T-helper 17 cell (primary cell): ENCODE results near the gene SULT4A1. TPM values are rescaled to one million over a fixed set of nuclear protein-coding genes. Genes with fewer than 3 reads are reported as not detected.

Experiments
- ATAC-seq: fragments of 150-1000 bp; cut with Tn5 transposase; 2 replicates; pipeline ENCODE4 v1.10.0; 2021; ENCODE audit warnings: mild to moderate bottlenecking, moderate library complexity
- DNase-seq, 3 donors: peaks; one replicate each; pipeline versions ENCODE4 v3.0.0 to v3.0.0-alpha.2; 2020 to 2021
- H3K9me3 ChIP-seq: one replicate; pipeline ENCODE4 v1.7.0; 2013; ENCODE audit warnings: low read length, mild to moderate bottlenecking; ENCODE audit not compliant: control insufficient read depth, poor library complexity, severe bottlenecking
- H3K27ac Mint-ChIP-seq: one replicate; pipeline ENCODE4 v1.8.0; 2022; ENCODE audit warnings: mild to moderate bottlenecking, moderate library complexity, mixed read lengths
- H3K27me3 Mint-ChIP-seq: one replicate; pipeline ENCODE4 v1.8.0; 2022; ENCODE audit warnings: mixed read lengths
- H3K36me3 Mint-ChIP-seq: one replicate; pipeline ENCODE4 v1.8.0; 2022; ENCODE audit warnings: low read depth, mixed read lengths
- H3K4me1 Mint-ChIP-seq: one replicate; pipeline ENCODE4 v1.8.0; 2022; ENCODE audit warnings: mild to moderate bottlenecking, mixed read lengths
- H3K4me3 Mint-ChIP-seq: one replicate; pipeline ENCODE4 v1.8.0; 2022; ENCODE audit warnings: mild to moderate bottlenecking, moderate library complexity, mixed read lengths
- total RNA-seq, 4 donors: library from RNA in 2 of 4; stranded (reverse) in 2 of 4; gene quantifications; one replicate each; pipeline ENCODE4 v1.2.3 and lab custom pipeline; 2022 to 2026

Gene SULT4A1
- total RNA-seq, 2 donors from 2014 or later, result not detected

DNA sequence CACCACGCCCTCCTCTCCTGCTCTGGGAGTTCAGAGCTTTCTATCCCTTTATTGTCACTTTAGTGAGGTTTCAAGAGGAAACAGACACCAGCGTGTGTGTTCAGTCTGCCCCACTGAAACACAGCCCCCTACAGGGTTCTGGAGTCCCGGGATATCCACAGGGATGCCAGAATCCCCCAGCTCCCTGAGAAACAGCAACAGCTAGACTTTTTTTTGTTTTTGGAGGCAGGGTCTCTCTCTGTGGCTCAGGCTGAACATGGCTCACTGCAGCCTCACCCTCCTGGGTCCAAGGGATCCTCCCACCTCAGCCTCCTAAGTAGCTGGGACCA is 10.4 kb downstream of the SULT4A1 start:
- no peaks in the 10 kb centered on the region for H3K4me1 Mint-ChIP-seq
- no peak for DNase-seq
- no peak overlapping the region for H3K4me3 Mint-ChIP-seq
- no peaks in the 10 kb centered on the region for H3K9me3 ChIP-seq
- H3K36me3 Mint-ChIP-seq, result peaks cover 6% of the 10 kb centered on the region
- ATAC-seq, result no peak
- H3K27ac Mint-ChIP-seq, result no peak overlapping the region
- peaks cover 56% of the 10 kb centered on the region for H3K27me3 Mint-ChIP-seq

DNA sequence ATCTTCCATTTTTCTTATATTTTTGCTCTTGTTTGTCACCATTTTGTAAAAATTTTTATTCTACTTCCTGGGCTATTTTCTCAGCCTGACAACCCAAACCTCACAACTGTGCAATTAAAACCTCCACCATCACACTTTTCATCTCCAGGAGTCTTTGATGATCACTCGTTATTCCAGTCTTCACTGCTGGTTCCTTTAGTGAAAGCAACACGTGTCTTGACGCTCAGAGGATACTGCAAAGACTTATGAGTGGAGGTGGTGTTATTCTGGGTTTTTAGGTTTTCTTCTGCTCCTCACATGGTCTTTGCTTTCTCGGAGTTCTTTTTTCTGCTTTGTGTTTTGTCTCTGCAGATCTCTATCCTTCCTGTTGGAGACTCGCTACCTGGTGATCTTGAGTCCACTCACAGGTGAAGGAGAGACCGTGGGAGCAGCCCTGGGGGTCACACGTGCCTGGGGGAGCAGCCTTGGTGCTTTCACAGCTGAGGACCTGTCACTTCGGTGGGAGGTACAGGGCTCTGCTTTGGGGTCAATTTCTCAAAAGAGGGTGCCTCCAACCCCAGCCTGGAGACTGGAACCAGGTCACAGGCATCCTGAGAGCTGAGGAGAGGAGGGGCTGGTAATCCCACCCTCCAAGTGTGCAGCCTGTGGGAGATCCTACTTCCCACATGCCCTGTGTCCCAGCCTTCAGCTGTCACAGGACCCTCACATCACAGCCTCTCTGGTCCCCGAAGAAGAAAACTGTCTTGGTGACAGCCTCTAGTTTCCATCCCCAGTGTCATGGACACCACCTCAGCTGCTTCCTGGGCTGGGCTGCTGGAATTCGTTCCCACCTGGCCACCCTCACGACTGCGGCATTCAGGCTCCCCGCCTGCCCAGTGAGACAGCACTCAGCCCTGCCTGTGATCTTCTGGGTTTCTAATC is 11.0 kb downstream of the SULT4A1 start:
- Mint-ChIP-seq H3K4me1 (no peaks in the 10 kb centered on the region), H3K27me3 (peaks cover 60% of the 10 kb centered on the region), H3K36me3 (peaks cover 6% of the 10 kb centered on the region), H3K4me3 (no peak overlapping the region), H3K27ac (no peak overlapping the region)
- DNase-seq (no peak), ATAC-seq (no peak)
- H3K9me3 ChIP-seq, result no peaks in the 10 kb centered on the region

DNA sequence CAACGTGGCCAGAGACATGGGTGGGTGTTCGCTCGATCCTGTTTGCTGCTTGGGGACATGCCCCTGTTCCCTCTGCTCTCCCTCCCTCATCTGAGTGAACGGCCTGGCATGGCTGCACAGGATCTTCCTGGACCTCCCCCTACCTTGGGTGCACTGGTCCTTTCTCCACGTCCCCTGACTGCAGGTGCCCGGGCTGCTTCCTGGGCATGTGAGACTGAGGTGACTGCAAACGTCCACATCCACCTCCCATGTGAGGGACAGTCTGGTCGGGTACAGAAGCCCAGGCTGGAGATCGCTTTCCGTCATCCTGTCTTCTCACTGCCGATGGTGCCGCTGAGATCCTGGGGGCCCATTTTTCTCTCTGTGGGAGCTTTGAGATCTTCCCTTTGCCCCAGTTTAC is 11.8 kb downstream of the SULT4A1 start:
- Mint-ChIP-seq H3K36me3 (peaks cover 7% of the 10 kb centered on the region), H3K27me3 (peaks cover 63% of the 10 kb centered on the region)
- no peak for DNase-seq

DNA sequence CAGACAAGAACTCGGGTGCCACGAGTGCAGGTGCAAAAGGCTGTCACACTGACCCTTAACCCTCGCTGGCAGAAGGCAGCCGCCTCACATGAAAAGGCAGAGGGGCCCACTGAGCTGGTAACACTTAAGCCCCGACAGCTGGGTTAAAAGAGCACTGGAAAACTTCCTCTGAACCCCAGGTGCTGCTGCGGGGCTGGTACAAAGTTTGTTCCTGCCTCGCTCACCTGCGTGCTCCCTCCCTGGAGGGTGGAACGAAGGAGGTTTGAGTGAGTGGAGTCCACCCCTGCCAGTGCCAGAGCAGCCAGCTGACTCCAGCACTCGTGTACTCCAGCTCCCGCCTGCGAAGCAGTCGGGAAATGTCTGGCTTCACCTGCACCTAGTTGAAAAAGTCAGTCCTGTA is 12.6 kb downstream of the SULT4A1 start:
- Mint-ChIP-seq H3K36me3 (peaks cover 8% of the 10 kb centered on the region), H3K4me3 (no peak overlapping the region), H3K4me1 (no peaks in the 10 kb centered on the region), H3K27ac (no peak overlapping the region), H3K27me3 (peaks cover 69% of the 10 kb centered on the region)
- ATAC-seq, result no peak
- DNase-seq, result no peak
- no peaks in the 10 kb centered on the region for H3K9me3 ChIP-seq

More for the DNA sequence above, 11.8 kb downstream of the SULT4A1 start:
- no peak overlapping the region for H3K4me3 Mint-ChIP-seq
- ATAC-seq, result no peak
- no peaks in the 10 kb centered on the region for H3K9me3 ChIP-seq
- H3K27ac Mint-ChIP-seq, result no peak overlapping the region
- H3K4me1 Mint-ChIP-seq, result no peaks in the 10 kb centered on the region

DNA sequence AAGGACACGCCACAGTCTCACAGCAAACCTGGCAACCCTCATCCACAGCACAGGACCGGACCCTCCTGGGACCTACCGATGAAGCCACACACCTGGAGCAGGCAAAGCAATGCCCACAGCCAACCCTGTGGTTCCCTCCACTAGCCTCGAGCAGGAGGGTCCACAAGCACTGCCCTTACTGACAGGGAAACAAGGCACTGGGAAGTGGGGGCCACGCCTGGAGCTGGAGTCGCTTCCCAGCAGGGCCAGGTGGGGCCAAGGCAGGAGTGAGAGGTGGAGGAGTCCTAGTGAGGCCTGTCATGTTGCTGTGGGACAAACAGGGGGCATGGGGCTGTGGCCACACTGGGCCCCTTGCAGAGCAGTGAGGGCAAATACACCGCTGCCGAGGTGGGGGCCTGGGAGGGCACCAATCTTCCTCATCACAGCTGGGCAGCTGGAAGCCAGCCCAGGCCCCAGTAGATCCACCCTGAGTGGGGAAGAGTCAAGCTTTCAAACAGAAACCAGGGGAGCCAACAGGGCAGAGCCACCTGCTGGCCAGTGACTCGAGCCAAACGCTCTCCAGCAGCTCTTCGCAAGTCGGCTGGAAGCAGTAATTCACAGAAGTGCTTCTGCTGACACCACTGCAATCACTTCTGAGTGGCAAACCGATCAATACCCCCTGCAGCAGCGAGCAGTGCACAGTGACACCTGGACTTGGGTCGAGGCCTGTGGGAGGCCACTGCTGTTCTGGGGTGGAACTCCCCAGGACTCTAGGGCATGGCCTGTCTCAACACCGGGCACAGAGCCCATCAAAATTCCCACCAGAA is 13.7 kb downstream of the SULT4A1 start:
- H3K27ac Mint-ChIP-seq, result no peak overlapping the region
- no peak for DNase-seq
- H3K4me1 Mint-ChIP-seq, result no peaks in the 10 kb centered on the region
- no peaks in the 10 kb centered on the region for H3K9me3 ChIP-seq
- H3K36me3 Mint-ChIP-seq, result peaks cover 8% of the 10 kb centered on the region
- no peak overlapping the region for H3K4me3 Mint-ChIP-seq
- no peak for ATAC-seq
- peaks cover 75% of the 10 kb centered on the region for H3K27me3 Mint-ChIP-seq

DNA sequence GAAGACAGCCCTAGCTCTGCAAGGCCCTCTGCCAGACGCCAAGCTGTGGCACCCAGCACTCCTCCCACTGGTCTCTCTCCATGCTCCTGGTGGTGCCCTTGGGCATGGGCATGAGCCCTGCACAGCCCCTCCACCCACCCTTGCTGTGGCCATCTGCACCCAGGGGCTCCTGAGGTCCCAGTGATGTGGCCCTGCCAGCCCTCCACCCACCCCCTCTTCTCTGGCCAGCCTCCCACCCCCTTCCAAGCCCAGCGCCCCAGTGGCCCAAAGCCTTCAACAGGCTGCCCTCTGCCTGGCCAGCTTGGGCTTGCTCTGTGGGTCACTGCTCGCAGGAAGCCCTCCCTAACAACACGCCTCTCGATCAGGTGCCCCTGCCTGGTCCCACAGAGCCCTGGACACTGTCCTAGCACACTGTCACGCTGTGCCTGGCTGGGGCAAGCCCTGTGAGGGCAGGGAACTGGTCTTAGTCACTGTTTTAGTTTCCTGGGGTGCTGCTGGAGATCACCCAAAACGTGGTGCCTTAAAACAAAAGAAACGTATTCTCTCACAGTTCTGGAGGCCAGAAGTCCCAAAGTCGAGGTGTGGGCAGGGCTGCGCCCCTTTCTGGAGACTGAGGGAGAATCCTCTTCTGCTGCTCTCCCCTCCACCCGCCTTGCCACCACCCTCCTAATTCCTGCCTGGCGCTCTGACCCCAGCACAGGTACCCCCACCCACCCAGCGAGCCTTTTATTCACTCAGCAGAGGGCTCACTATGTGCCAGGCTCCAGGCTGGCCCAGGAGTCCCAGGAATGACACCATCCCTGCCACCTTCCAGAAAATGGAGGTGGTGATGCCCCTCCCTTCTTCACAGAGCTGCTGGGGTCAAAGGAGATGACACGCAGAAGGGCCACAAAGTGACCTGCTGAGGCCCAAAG is 14.7 kb downstream of the SULT4A1 start:
- no peak overlapping the region for H3K4me3 Mint-ChIP-seq
- H3K4me1 Mint-ChIP-seq, result no peaks in the 10 kb centered on the region
- no peak overlapping the region for H3K27ac Mint-ChIP-seq
- peaks cover 5% of the 10 kb centered on the region for H3K36me3 Mint-ChIP-seq
- no peaks in the 10 kb centered on the region for H3K9me3 ChIP-seq
- no peak for DNase-seq
- peaks cover 69% of the 10 kb centered on the region for H3K27me3 Mint-ChIP-seq
- ATAC-seq, result no peak

DNA sequence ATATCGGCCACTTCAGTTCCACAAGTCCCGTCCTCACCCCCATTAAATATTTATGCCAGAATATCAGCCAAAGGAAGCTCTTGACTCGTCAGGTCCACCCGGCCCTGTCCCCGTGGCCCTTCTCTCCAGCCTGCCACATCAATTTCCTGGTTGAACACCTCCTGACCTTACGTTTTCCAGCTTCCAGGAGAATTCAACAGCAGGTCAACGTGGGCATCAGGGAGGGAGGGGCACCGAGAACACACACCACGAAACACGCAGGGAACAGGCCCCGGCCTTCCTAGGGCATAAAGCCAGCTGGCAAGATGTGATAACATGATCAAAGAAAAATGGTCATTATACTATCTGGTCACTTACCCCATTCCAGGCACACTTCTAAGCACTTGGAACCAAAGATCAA is 15.3 kb downstream of the SULT4A1 start:
- Mint-ChIP-seq H3K27me3 (peaks cover 64% of the 10 kb centered on the region), H3K36me3 (peaks cover 5% of the 10 kb centered on the region), H3K4me1 (no peaks in the 10 kb centered on the region), H3K4me3 (no peak overlapping the region), H3K27ac (no peak overlapping the region)
- DNase-seq (no peak), ATAC-seq (no peak)
- H3K9me3 ChIP-seq, result no peaks in the 10 kb centered on the region

DNA sequence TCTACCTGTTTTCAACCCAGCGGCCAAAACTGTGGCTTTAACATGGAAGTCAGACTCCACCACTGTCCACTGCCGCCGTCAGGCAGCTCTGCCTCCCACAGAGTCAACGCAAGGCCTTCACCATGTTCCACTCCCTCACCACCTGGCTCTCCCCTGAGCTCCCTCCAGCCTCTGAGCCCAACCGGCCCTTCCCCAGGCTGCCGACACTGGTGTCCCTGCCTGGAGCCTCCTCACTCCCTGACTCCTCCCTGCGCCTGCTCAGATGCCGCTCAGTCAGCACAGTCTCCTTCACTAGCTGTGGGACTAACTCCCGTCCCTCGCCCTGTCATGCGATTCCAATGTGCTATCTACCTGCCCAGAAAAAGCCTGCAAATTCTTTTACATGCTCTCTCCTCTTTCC is 16.3 kb downstream of the SULT4A1 start:
- H3K27ac Mint-ChIP-seq, result no peak overlapping the region
- ATAC-seq (no peak), DNase-seq (no peak)
- H3K36me3 Mint-ChIP-seq, result peaks cover 2% of the 10 kb centered on the region
- H3K4me1 Mint-ChIP-seq, result no peaks in the 10 kb centered on the region
- peaks cover 54% of the 10 kb centered on the region for H3K27me3 Mint-ChIP-seq
- no peaks in the 10 kb centered on the region for H3K9me3 ChIP-seq
- no peak overlapping the region for H3K4me3 Mint-ChIP-seq

DNA sequence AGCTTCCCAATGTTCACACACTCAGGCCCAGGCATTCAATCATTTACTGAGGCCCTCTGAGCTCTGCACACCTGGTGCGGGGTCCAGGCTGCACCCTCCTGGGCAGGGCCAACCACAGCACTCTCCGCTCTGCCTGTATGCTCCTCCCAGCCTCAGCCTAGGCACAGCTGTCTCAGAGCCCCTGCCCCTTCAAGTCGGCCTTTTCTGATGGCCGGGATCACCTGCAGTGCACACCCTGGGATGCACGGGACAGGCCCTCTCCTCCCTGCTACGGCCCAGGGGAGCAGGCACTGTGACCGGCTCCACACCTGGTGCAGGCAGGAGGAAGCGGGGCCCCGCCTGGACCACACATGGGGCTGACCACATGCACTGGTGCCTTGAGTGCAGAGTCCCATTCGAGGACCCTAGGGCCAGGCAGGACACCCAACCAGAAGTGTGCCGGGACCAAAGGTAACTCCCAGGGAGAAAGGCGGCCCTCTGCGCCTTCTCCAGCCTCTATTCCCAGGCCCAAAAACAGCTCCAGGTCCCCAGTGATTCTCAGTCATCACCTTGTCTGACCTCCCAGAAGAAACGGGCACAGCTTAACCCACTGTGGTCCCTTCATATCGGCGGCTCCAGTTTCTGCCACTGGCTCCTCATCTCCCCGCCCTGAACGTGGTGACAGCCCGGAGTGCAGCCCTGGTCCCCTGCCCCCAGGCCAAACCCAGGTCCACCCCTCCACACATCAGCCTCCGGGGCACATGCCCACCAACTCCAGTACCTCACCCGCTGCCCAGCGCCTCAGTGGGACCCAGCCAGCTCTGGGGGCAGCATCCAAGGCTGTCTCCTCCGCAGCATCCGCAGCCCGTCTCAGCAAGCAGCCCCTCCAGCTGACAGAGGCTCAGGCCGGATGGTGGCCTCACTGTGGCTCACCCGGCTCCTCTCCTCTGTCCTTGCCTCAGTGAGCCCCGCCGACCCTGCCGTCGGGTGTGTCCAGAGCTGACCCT is 17.5 kb downstream of the SULT4A1 start:
- H3K27me3 Mint-ChIP-seq, result peaks cover 43% of the 10 kb centered on the region
- H3K4me3 Mint-ChIP-seq, result no peak overlapping the region
- ATAC-seq, result no peak
- peaks cover under 1% of the 10 kb centered on the region for H3K4me1 Mint-ChIP-seq
- H3K36me3 Mint-ChIP-seq, result peaks cover 2% of the 10 kb centered on the region
- DNase-seq, result no peak
- H3K9me3 ChIP-seq, result no peaks in the 10 kb centered on the region
- no peak overlapping the region for H3K27ac Mint-ChIP-seq

DNA sequence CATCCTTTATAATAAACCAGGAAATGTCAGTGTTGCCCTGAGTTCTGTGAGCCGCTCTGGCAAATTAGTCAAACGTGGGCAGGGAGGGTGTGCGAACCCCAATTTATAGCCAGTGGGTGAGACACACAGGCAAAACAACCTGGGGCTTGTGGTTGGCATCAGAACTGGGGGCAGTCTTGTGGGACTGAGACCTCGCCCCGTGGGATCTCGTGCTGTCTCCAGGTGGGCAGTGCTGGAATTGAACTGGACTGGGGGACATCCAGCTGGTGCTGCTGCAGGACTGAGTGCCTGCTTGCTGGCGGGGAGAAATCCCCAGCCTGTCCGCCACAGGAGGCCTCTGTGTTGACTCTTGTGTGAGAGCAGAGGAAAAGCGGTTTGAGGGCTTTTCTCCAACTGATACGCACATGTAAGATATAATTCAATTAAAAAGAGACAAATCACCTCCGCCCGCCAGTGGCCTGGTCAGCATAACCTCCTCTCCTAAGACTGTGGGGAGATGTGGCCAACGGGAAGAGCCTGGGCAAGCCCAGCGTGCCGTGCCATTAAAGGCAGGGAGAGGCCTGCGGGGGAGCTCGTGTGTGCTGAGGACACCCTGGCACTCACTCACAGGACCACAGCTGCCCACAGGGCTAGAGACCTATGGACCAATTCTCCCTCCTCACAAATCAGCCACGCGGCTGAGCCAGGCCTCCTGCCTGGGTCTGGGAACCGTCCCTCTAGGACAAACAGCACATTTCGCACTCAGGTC is 18.4 kb downstream of the SULT4A1 start:
- Mint-ChIP-seq H3K27me3 (peaks cover 34% of the 10 kb centered on the region), H3K4me1 (peaks cover 3% of the 10 kb centered on the region), H3K36me3 (peaks cover 2% of the 10 kb centered on the region), H3K4me3 (no peak overlapping the region), H3K27ac (no peak overlapping the region)
- no peak for ATAC-seq
- no peaks in the 10 kb centered on the region for H3K9me3 ChIP-seq
- DNase-seq, result no peak

DNA sequence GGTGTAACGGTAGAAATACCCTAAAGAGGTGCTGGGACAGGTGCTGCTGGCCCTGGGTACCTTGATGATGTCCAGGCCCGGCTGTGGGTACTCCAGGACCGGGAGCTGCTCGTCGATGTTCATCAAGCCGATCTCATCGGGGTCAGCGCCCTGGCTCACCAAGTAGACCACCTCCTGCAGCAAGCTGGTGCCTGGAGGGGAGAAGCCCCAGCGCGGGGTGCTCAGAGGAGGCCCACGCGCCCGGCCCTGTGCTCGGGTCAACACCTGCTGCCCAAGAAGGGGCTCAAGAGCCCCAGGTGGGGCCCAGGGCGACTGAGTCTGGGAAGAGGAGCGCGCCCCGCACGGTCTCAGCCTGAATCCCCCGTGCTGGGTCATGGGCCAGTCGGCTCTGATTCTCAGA is 20.6 kb downstream of the SULT4A1 start:
- DNase-seq (no peak), ATAC-seq (no peak)

More for the DNA sequence above, 20.6 kb downstream of the SULT4A1 start:
- Mint-ChIP-seq H3K4me3 (no peak overlapping the region), H3K27me3 (peaks cover 23% of the 10 kb centered on the region), H3K36me3 (peaks cover 2% of the 10 kb centered on the region), H3K27ac (no peak overlapping the region), H3K4me1 (peaks cover 3% of the 10 kb centered on the region)
- H3K9me3 ChIP-seq, result no peaks in the 10 kb centered on the region
